OCI-LY1 (cell line): ENCODE measurements around the gene RASL10A.

Experiments
- H2AFZ ChIP-seq: fragments of 200-600 bp; sonication (generic), shearing (Covaris generic); 2 replicates; pipeline ENCODE4 v1.6.0; 2014; ENCODE audit warnings: antibody characterized with exemption, mild to moderate bottlenecking, low read length
- H3F3A ChIP-seq: fragments of 200-600 bp; sonication (generic), shearing (Covaris generic); 2 replicates; pipeline ENCODE4 v1.6.0; 2014; ENCODE audit warnings: mild to moderate bottlenecking, antibody characterized with exemption, low read length, moderate library complexity; ENCODE audit not compliant: insufficient read depth
- H3K27ac ChIP-seq: fragments of 200-600 bp; sonication (generic); 2 replicates; pipeline ENCODE4 v1.5.1; 2014; ENCODE audit warnings: low read length, mixed run types, mild to moderate bottlenecking, low read depth; ENCODE audit not compliant: poor library complexity, severe bottlenecking
- H3K27me3 ChIP-seq: fragments of 200-600 bp; sonication (generic); 2 replicates; pipeline ENCODE4 v1.6.0; 2014; ENCODE audit warnings: antibody characterized with exemption, mild to moderate bottlenecking, low read length, moderate library complexity; ENCODE audit not compliant: insufficient read depth
- H3K36me3 ChIP-seq: fragments of 200-600 bp; sonication (generic); 2 replicates; pipeline ENCODE4 v1.6.1; 2014; ENCODE audit warnings: mild to moderate bottlenecking, antibody characterized with exemption, low read length, moderate library complexity, mixed read lengths; ENCODE audit not compliant: insufficient read depth
- H3K4me1 ChIP-seq: fragments of 200-600 bp; sonication (generic); 2 replicates; pipeline ENCODE4 v1.5.1; 2014; ENCODE audit warnings: mild to moderate bottlenecking, low read length, moderate library complexity; ENCODE audit not compliant: insufficient read depth, severe bottlenecking
- H3K4me2 ChIP-seq: fragments of 200-600 bp; sonication (generic), shearing (Covaris generic); 2 replicates; pipeline ENCODE4 v1.6.1; 2014; ENCODE audit warnings: low read length
- H3K4me3 ChIP-seq: fragments of 200-600 bp; sonication (generic); 2 replicates; pipeline ENCODE4 v1.5.1; 2014; ENCODE audit warnings: low read length, low read depth, mild to moderate bottlenecking, mixed read lengths; ENCODE audit not compliant: poor library complexity, severe bottlenecking
- H3K79me2 ChIP-seq: fragments of 200-600 bp; shearing (Covaris generic); 2 replicates; pipeline ENCODE4 v1.6.1; 2016; ENCODE audit warnings: mixed run types, low read length, mixed read lengths; ENCODE audit not compliant: insufficient read depth
- H3K9ac ChIP-seq: fragments of 200-600 bp; sonication (generic), shearing (Covaris generic); 2 replicates; pipeline ENCODE4 v1.6.1; 2014; ENCODE audit warnings: mild to moderate bottlenecking, low read length, mixed read lengths
- H3K9me2 ChIP-seq: fragments of 200-600 bp; sonication (generic), shearing (Covaris generic); 2 replicates; pipeline ENCODE4 v1.6.1; 2014; ENCODE audit warnings: low read depth, mild to moderate bottlenecking, low read length, mixed read lengths
- H3K9me3 ChIP-seq: fragments of 200-600 bp; shearing (Covaris generic); 2 replicates; pipeline ENCODE4 v1.6.1; 2014; ENCODE audit warnings: low read length, mixed read lengths
- H4K20me1 ChIP-seq: fragments of 200-600 bp; sonication (generic), shearing (Covaris generic); 2 replicates; pipeline ENCODE4 v1.6.0; 2016; ENCODE audit warnings: mild to moderate bottlenecking, low read length; ENCODE audit not compliant: insufficient read depth
- CTCF ChIP-seq: fragments of 200-600 bp; sonication (generic), shearing (Covaris generic); IDR thresholded peaks from 2 replicates; pipeline ENCODE4 v1.5.1; 2017; ENCODE audit warnings: mild to moderate bottlenecking, antibody characterized with exemption, low read length, moderate library complexity, mixed read lengths
- EZH2 ChIP-seq: fragments of 200-600 bp; sonication (generic), shearing (Covaris generic); IDR thresholded peaks from 2 replicates; pipeline ENCODE4 v1.8.0; 2017; ENCODE audit warnings: borderline replicate concordance, mixed run types, mild to moderate bottlenecking, antibody characterized with exemption, low read length, moderate library complexity, mixed read lengths

Gene RASL10A

DNA sequence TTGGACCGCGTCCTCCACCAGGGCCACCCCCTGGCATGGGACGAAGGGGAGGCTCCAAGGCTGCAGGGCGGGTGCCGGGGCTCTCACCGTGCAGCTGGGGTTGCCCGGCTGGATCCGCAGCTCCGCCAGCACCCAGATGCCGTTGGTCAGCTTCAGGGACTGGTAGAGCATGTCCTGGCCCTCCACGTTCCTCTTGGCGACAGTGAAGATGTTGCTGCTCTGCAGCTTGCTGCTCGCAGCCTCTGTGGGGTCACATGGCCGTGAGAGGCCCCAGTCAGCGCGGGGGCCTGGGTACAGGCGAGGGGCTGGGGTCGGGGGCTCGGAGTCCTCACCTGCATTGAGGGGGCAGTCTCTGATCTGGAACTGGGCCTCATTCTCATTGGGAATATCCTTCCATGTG is 14.8 kb upstream of the RASL10A start:
- Histone ChIP-seq H3K9ac (no peak overlapping the region), H3K4me2 (no peak overlapping the region), H3K4me3 (no peak overlapping the region), H3K36me3 (peaks cover 93% of the 10 kb centered on the region), H3F3A (no peaks in the 10 kb centered on the region), H3K27ac (no peak overlapping the region), H2AFZ (no peak overlapping the region), H3K9me2 (no peaks in the 10 kb centered on the region), H4K20me1 (no peaks in the 10 kb centered on the region), H3K79me2 (no peaks in the 10 kb centered on the region), H3K9me3 (no peaks in the 10 kb centered on the region), H3K27me3 (no peaks in the 10 kb centered on the region), H3K4me1 (no peaks in the 10 kb centered on the region)
- TF ChIP-seq EZH2 = no peak
- no peak for TF ChIP-seq CTCF

- H3K4me1 ChIP-seq = no peaks in the 10 kb centered on the region
- no peak overlapping the region for H2AFZ ChIP-seq
- H3K36me3 ChIP-seq = peaks cover 87% of the 10 kb centered on the region
- no peaks in the 10 kb centered on the region for H3K9me3 ChIP-seq
- H3K9me2 ChIP-seq = no peaks in the 10 kb centered on the region
- H3K27me3 ChIP-seq = no peaks in the 10 kb centered on the region
- TF ChIP-seq CTCF (no peak), EZH2 (no peak)
- H3K27ac ChIP-seq = no peak overlapping the region
- no peak overlapping the region for H3K4me2 ChIP-seq
- H3K9ac ChIP-seq = no peak overlapping the region
- H3F3A ChIP-seq = no peaks in the 10 kb centered on the region
- H3K79me2 ChIP-seq = no peaks in the 10 kb centered on the region
- no peaks in the 10 kb centered on the region for H4K20me1 ChIP-seq
- H3K4me3 ChIP-seq = no peak overlapping the region
Observed at GRCh38 chr22:29329581-29329980, 14.1 kb upstream of the RASL10A start.

GRCh38 chr22:29328566-29329500 is 13.3 kb upstream of the RASL10A start:
- no peak overlapping the region for H2AFZ ChIP-seq
- H3K9me2 ChIP-seq = no peaks in the 10 kb centered on the region

More at GRCh38 chr22:29328566-29329500, 13.3 kb upstream of the RASL10A start:
- TF ChIP-seq EZH2 = no peak
- TF ChIP-seq CTCF = no peak
- H3K9ac ChIP-seq = no peak overlapping the region
- no peaks in the 10 kb centered on the region for H3K9me3 ChIP-seq
- no peak overlapping the region for H3K4me3 ChIP-seq
- no peaks in the 10 kb centered on the region for H4K20me1 ChIP-seq
- no peaks in the 10 kb centered on the region for H3K79me2 ChIP-seq
- H3F3A ChIP-seq = no peaks in the 10 kb centered on the region
- H3K27me3 ChIP-seq = no peaks in the 10 kb centered on the region
- H3K4me2 ChIP-seq = no peak overlapping the region
- no peak overlapping the region for H3K27ac ChIP-seq
- peaks cover 80% of the 10 kb centered on the region for H3K36me3 ChIP-seq
- H3K4me1 ChIP-seq = no peaks in the 10 kb centered on the region
